Measurements from ENCODE around the gene HHLA2. TPM values are rescaled to one million over a fixed set of nuclear protein-coding genes. Genes with fewer than 3 reads are reported as not detected.
A peak's percentile ranks its signal among the peaks of the same experiment; 100 is the strongest.

The HHLA2 gene
- polyA plus RNA-seq, 10 donors: 0.07 to 0.14 TPM; not detected in 8

- no peak for DNase-seq
Observed at GRCh38 chr3:108393128-108393900, 97.0 kb downstream of the HHLA2 start.

DNA sequence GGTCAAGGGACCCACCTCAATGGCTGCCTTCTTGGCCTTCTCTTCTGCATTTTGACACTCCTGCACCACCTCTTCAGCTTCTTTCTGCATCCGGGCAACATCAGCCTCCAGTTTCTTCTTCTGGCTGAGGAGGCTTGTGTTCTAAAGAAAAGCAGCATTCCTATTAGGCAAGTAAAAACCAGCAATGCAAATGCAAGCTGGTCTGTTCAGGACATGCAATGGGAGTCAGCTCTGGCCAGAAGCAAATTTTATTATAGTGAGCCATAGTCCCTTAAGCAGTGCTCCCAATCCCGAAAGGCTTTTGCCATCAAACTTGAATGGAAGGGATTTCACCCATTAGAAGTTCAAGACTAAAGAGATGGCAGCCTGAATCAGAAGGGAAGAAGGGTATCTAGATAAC, 97.7 kb downstream of the HHLA2 start:
- no peak for DNase-seq

DNA sequence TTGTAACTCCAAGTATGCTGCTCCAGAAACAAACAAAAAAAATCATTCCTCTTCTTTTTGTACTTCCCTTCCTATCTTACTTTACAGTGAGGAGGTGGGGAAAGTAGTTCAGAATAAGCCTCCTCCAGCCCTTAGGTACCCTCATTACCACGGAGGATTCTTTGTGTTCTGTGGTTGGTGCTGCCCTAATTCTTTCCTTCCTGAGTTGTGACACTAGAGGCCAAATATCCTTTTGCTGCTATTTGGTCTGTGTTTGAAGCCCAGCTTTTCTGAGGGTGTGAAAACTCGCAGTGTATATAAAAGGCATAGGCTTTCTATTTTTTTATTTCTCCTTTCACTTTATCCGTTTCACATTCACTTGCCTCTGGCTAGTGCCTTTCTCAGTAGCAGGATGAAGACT, 98.2 kb downstream of the HHLA2 start:
- no peak for DNase-seq

GRCh38 chr3:108396336-108396735, 100.0 kb downstream of the HHLA2 start:
- no peak for DNase-seq

- DNase-seq: no peak
Observed at GRCh38 chr3:108398510-108398909, 102.2 kb downstream of the HHLA2 start.

- no peak for DNase-seq
Observed at GRCh38 chr3:108401836-108402235, 105.5 kb downstream of the HHLA2 start.

DNA sequence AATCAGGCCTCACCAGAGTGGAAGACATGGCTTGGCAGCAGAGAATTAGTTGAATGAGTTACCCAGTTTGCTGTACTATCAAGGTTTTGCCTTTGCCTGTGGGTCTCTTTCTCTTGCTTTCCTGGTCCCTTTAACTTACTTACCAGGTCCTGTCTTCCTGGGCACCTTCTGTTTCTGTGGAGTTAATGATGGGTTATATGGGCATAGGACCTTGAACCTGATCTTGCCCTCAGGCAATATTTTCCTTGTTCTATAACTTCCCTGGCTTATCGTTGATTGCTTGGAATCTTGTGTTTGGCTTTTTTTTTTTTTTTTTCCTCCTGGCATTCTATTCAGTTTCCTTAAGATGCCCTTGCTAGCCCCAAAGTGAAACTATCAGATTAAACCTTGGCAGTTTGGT, 106.8 kb downstream of the HHLA2 start:
- DNase-seq: no peak

GRCh38 chr3:108403686-108404345, 107.5 kb downstream of the HHLA2 start:
- no peak for DNase-seq

DNA sequence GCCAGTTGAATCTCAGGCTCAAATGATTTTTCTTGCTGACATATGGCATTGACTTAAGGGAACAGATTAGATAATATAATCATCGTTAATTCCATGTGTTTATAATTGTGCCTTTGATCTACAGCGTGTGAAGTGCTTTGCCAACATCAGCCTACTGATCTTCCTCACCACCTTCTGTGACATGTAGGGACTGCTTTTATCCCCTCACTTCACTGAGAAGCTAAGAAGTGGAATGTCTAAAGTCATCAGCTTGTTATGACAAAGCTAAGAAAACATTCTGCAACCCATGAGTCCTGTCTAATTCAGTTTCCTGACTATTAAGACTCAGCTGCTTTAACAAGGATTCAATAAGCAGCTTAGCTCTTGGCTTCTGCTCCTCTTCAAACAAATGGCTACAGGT, 108.0 kb downstream of the HHLA2 start:
- no peak for DNase-seq

DNA sequence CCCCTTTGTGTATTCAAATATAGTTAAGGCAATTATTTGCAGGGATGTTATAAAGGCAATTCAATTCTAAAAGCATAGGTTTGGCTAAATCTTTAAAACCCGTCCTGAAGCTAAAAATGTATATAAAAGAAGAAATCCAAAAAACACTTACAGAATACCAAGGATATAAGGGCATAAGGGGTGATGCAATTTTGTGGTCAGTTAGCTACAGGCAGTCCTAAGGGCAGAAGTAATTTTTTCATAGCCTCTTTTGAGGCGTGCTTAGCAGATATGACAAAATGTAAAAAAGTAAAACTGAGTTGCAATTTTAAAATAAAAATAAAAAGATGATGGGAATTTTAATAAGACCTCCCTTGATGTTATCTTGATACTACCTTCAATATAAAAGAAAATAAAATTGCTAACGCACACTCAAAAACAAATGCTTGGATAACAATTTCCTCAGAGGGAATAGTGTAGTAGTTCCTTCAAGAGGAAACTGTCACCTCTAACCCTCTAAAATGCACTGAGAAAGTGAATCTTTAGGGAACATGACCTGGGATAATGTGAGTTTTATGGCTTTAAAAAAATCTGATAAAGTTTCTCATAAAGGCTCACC, 109.8 kb downstream of the HHLA2 start:
- DNase-seq: no peak

- DNase-seq: peak in 2 of 3 donors; percentile 36 to 52
Observed at GRCh38 chr3:108406661-108407206, 110.4 kb downstream of the HHLA2 start.

DNA sequence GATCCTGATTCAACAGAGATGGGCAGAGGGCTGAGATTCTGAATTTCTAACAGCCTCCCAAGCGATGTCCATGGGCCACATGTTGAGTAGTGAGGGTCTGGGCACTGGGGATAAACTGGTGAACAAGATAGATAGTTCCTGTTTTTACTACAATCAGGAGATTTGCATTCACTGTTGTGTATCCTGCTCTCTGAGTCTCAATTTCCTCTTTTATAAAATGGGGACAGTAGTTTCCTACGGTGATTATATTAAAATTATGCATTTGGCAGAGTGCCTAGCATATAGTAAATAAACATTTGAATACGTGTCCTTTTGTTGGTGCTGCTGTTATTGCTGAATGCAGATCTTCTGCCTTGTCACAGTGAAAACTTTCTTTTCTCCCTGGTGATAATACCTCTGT, 111.5 kb downstream of the HHLA2 start:
- DNase-seq: no peak

- no peak for DNase-seq
Observed at GRCh38 chr3:108408883-108409799, 112.8 kb downstream of the HHLA2 start.

- DNase-seq: no peak
Observed at GRCh38 chr3:108409800-108410178, 113.4 kb downstream of the HHLA2 start.

DNA sequence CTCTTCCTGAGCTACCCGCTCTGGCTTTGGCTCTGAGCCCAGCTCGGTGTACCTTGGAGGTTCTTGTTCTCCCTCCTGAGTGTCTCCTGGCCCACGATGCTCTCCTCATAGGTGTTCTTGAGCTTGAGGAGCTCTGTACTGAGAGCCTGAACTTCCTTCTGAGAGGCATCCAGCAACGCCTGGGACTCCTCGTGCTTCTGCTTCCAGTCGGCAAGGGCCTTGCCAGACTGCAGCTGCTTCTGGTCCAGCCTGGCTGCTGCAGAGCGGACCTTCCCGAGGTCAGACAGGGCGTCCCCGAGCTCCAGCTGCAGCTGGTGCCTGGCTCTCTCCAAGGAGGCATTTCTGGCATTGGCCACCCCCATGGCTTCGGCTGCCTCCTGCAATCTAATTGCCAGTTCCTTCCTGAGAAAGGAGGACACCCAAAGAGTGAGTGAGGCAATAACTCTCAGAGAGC, 114.2 kb downstream of the HHLA2 start:
- no peak for DNase-seq

DNA sequence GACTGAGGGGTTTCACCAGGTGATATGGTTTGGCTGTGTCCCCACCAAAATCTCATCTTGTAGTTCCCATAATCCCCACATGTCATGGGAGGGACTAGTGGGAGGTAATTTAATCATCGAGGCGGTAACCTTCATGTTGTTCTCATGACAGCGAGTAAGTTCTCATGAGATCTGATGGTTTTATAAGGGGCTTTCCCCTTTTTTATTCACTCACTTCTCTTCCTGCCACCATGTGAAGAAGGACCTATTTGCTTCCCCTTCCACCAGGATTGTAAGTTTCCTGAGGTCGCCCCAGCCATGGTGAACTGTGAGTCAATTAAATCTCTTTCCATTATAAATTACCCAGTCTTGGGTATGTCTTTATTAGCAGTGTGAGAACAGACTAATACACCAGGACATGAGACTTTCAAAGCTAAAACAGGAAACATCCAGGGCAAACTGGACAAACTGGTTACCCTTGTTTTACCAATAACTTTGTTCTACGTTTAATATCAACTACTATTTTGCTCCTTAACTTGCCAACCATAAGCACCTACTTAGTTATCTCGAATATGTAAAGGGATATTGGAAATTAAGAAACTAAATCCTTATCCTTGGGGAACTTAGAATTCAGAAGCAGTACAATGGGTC, 115.9 kb downstream of the HHLA2 start:
- no peak for DNase-seq

GRCh38 chr3:108414007-108414406, 117.7 kb downstream of the HHLA2 start:
- DNase-seq: no peak

DNA sequence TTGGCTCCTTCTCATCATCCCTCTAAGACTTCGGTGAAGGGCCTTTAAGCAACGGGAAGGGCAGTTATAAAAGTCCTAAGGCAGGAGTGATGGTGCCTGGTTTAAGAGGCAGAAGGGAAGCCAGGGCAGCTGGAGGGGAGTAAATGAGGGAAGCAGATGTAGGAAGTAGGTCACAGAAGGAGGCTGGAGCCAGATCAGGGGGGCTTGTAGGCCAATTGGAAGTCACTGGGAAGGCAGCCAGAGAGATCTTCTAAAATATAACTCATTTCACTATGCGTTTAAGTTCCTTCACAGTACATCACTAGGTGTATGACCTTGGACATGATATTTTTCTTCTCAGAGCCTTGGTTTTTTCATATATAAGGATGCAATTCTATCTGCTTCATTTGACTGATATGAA, 119.3 kb downstream of the HHLA2 start:
- DNase-seq: peak in 2 of 3 donors; percentile 65 to 84

GRCh38 chr3:108416111-108416869, 119.9 kb downstream of the HHLA2 start:
- no peak for DNase-seq

DNA sequence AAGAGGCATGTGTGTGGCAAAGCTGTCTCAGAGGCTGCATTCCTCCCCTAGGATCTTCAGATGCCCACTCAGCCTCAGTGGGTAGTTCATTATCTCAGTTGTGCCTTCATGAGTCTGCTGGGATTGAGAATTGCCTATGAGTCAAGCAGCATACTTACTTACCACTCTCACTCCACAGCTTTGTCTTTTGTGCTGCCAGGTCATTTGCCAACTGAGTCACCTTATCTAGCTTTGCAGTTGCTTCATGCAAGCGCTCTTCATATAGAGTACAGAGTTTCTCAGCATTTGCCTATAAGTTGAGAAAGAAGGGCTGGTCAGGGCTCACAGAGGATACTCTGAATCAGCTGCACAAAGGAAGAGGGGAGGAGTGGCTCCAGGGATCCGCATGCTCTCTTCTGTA, 124.6 kb downstream of the HHLA2 start:
- peak in 1 of 3 donors; percentile 50 for DNase-seq
